Muscle layer of colon (tissue), 2 donors: Measurements from ENCODE around the gene MRPL20.

Source experiments
- H3K27ac ChIP-seq: one replicate; pipeline ENCODE4 v1.7.0; 2013; ENCODE audit warnings: low read depth, mild to moderate bottlenecking, low read length, moderate library complexity
- H3K27me3 ChIP-seq, 2 donors: one replicate each; pipeline ENCODE4 v1.7.0; 2013; ENCODE audit warnings: low read length in 2 of 2, mild to moderate bottlenecking in 2 of 2; ENCODE audit not compliant: insufficient read depth in 2 of 2, control insufficient read depth in 1 of 2
- H3K36me3 ChIP-seq: one replicate; pipeline ENCODE4 v1.7.0; 2013; ENCODE audit warnings: mild to moderate bottlenecking, low read length; ENCODE audit not compliant: insufficient read depth
- H3K4me1 ChIP-seq: one replicate; pipeline ENCODE4 v1.7.0; 2013; ENCODE audit warnings: mild to moderate bottlenecking, low read length; ENCODE audit not compliant: insufficient read depth
- H3K4me3 ChIP-seq, 2 donors: one replicate each; pipeline ENCODE4 v1.7.0; 2013; ENCODE audit warnings: low read length in 2 of 2, low read depth in 1 of 2, mild to moderate bottlenecking in 1 of 2, moderate library complexity in 1 of 2
- H3K9ac ChIP-seq: one replicate; pipeline ENCODE4 v1.7.0; 2013; ENCODE audit warnings: low read length
- H3K9me3 ChIP-seq: one replicate; pipeline ENCODE4 v1.7.0; 2013; ENCODE audit warnings: mild to moderate bottlenecking, low read length
- donor health status: abdominal sarcoma.
- donor health status: Adenocarcinoma of cecum.

Gene MRPL20

DNA sequence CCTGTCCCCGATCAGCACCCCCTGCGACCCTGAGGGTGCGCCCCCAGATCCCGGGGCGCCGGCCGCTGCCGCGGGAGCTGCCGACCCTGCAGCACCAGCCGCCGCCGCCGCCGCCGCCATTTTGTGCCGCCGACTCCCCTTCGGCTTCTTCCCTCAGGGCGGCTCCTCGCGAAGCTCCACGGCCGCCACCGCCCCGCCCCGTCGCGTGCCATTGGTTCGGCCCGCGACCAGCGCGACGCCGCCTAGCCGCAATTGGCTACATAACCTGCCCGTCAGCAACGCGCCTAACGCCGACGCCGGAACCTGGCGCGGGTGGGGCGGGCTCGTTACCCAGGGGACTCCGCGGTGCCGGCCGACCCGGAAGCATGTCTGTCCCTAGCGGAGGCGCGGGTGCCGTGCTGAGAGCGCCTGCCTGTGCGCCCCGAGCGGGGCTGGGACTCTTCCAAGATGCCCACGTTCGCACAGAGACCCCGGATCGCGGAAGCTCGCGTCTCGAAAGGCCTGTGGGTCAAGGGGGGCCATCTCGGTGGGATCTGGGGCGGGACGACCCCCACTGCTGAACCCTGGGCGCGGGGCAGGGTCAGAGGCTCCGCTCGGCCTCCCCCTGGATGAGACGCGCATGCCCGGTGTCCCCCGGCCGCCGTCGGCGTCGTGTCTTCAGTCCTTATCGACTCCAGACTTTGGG is 7.8 kb downstream of the MRPL20 start, which contains the start of gene CCNL2:
Gene CCNL2, minus strand, starts transcription at position 149 of the 685 bp plus-strand sequence. Its CDS starts 29 bp downstream, at position 120.
- H3K27me3 ChIP-seq = no peaks in the 10 kb centered on the region
- H3K4me1 ChIP-seq = peaks cover 25% of the 10 kb centered on the region
- H3K27ac ChIP-seq = peak within 1 kb of the TSS; percentile 50
- H3K4me3 ChIP-seq = peak within 1 kb of the TSS; percentile 84 to 93
- H3K9ac ChIP-seq = peak within 1 kb of the TSS; percentile 87
- H3K9me3 ChIP-seq = no peaks in the 10 kb centered on the region
- peaks cover 50% of the 10 kb centered on the region for H3K36me3 ChIP-seq

DNA sequence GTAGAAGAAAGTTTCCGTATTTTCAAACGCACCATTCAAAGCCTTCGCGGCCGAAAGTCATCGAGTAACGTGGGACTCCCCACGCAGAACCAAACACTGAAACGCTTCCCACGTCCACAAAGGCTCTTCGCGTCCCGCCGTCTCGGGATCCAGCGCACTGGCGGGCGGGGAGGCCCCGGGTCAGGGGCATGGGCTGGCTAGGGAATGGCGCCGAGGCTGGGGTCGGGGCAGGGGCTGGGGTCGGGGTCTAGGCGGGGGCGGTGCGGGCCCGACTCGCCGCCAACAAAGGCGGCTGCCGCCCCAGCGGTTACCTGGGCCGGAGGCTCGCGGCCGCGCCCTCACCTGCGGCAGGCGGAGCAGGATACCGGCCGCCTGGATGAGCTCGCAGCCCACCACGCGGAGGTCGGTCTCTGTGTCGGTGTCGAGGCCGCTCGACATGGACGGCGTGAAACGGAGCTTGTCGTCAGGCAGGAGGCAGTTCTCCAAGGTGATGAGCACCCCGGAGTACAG is 8.4 kb downstream of the MRPL20 start:
- Histone ChIP-seq H3K27me3 (no peaks in the 10 kb centered on the region), H3K9me3 (no peaks in the 10 kb centered on the region), H3K4me3 (peak overlapping the region; percentile 84 to 90), H3K27ac (peak overlapping the region; percentile 50), H3K4me1 (peaks cover 25% of the 10 kb centered on the region), H3K9ac (peak overlapping the region; percentile 75), H3K36me3 (peaks cover 53% of the 10 kb centered on the region)

DNA sequence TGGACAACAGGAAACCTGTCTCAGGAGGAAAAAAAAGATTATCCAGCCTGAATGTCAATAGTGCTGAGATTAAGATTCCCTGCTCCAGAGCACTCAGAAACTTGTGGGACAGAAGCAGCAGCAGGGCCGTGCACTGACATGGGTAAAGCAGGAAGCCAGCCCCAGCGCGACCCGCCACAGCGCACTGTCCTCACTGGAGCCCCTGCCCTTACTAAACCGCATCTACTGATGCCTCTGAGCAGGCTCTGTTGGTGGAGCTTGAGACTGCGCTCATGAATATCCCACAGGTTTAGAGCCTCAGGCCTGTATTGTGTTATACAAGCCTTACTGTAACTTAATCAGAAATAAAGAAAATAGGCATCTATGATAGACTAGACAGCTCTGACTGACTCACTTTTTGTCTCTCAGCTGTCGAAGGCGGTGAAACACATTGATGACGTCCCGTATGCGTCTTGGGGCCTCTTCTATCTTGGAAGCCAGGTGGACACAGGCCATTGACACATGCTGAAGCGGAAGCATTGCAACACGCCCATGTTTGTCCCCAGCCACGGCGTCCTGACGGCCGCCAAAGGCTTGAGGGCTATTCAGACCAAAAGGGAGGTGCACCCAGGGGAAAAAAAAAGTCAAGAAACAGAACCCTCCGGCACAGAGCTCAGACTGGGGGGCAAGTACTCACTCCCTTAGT is 9.1 kb downstream of the MRPL20 start:
- Histone ChIP-seq H3K4me1 (peaks cover 25% of the 10 kb centered on the region), H3K27me3 (no peaks in the 10 kb centered on the region), H3K27ac (peak overlapping the region; percentile 50), H3K9ac (peak overlapping the region; percentile 75), H3K4me3 (peak overlapping the region; percentile 84 to 90), H3K36me3 (peaks cover 56% of the 10 kb centered on the region), H3K9me3 (no peaks in the 10 kb centered on the region)

DNA sequence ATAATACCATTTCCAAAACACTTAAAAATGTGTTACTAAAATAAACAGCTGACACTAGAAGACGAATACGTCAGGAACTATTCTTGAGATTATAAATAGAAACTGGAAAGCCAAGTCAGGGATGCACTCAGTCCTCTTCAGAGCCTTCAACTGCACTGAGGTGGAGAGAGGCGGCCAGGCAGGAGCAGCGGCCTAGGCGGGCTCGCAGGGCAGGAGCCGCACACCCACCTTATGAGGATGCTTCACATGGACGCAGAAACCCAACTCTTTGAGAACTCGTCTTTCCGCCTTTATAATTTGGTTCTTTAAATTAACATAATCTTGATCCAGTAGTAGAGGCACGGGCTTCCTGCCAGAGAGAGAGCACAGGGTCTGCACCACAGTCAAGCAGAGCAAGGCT is 11.9 kb downstream of the MRPL20 start:
- Histone ChIP-seq H3K4me3 (no peak overlapping the region), H3K27me3 (no peaks in the 10 kb centered on the region), H3K9me3 (no peaks in the 10 kb centered on the region), H3K9ac (no peak overlapping the region), H3K27ac (no peak overlapping the region), H3K4me1 (peaks cover 19% of the 10 kb centered on the region), H3K36me3 (peaks cover 69% of the 10 kb centered on the region)

DNA sequence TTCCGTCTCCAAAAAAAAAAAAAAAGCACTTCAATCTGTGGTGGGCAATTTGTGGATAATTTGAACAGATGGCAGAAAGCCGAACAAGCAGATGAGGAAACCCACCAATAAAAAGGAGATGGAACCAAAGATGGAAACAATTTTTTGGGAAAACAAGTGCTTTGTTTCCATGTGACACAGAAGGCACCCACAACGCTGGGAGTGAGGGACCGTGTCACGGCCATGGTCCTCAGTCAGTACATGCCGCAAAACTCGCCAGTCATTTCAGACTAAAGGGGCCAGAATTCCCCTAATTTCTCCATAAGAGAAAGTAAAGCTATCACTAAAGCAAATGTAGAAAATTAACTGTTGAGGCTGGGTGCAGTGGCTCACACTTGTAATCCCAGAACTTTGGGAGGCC is 13.0 kb downstream of the MRPL20 start:
- H3K9ac ChIP-seq = no peak overlapping the region
- no peak overlapping the region for H3K27ac ChIP-seq
- H3K4me1 ChIP-seq = peaks cover 15% of the 10 kb centered on the region
- H3K9me3 ChIP-seq = no peaks in the 10 kb centered on the region
- H3K27me3 ChIP-seq = no peaks in the 10 kb centered on the region
- peaks cover 80% of the 10 kb centered on the region for H3K36me3 ChIP-seq
- no peak overlapping the region for H3K4me3 ChIP-seq

DNA sequence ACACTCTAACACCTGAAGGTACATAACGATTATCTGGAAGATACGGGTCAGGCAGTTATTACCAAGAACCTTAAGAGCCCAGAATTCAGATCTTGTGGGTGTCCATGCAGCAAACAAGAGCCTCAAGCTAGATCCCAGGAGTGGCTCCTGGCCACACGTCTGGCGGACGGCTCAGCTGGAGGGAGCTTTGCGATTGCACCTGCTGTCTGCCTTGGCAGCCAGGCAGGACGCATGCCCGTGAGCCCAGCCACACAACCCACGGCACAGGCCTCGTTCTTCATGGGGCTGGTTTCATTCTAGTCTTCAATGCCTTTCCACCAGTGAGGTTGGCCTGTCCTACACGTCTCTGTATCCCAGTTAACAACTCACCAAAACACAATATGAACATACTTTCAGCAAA is 13.7 kb downstream of the MRPL20 start:
- Histone ChIP-seq H3K4me3 (no peak overlapping the region), H3K9ac (no peak overlapping the region), H3K27ac (no peak overlapping the region), H3K36me3 (peaks cover 85% of the 10 kb centered on the region), H3K4me1 (peaks cover 13% of the 10 kb centered on the region), H3K27me3 (no peaks in the 10 kb centered on the region), H3K9me3 (no peaks in the 10 kb centered on the region)

DNA sequence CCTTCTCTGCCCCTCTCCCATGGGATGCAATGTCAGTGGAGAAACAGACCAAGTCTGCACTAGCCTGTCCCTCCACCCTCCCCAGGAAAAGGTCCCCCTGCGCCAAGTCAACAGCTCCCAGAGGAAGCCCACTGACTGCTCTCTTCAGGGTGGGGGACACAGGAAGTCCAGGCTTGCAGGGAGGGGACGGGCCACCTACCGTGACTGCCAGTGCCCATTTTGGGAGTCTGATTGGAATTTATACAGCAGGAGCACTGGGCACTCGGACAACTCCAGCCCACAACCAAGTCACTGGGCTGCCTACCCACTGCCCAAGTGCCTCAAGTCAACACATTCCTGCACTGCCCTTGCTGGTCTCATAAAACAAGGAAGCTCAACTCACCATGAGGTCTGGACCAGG is 14.1 kb downstream of the MRPL20 start:
- H3K4me1 ChIP-seq = peaks cover 9% of the 10 kb centered on the region
- peaks cover 87% of the 10 kb centered on the region for H3K36me3 ChIP-seq
- no peaks in the 10 kb centered on the region for H3K9me3 ChIP-seq
- no peaks in the 10 kb centered on the region for H3K27me3 ChIP-seq
- H3K4me3 ChIP-seq = no peak overlapping the region
- no peak overlapping the region for H3K9ac ChIP-seq
- no peak overlapping the region for H3K27ac ChIP-seq

DNA sequence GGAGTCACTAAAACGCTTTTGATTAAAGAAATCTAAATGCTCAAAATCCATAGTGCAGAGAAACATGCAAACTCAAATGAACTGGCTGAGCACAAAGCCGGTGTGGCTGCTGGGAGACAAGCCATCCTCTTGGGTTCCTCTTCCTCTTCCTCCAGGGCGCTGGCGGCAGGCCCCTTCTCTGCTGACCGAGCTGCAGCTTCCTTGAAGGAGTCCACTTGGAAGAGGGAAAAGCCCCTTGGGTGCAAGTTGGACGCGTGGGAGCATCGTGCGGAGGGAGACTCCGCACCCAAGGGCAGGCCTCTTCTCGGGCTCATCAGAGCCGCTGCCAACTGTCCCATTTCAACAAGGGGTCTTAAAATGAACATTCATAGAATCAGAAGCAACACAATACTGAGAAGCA is 15.9 kb downstream of the MRPL20 start:
- no peaks in the 10 kb centered on the region for H3K4me1 ChIP-seq
- no peak overlapping the region for H3K27ac ChIP-seq
- H3K27me3 ChIP-seq = no peaks in the 10 kb centered on the region
- H3K9ac ChIP-seq = no peak overlapping the region
- peaks cover 93% of the 10 kb centered on the region for H3K36me3 ChIP-seq
- H3K4me3 ChIP-seq = no peak overlapping the region
- no peaks in the 10 kb centered on the region for H3K9me3 ChIP-seq

DNA sequence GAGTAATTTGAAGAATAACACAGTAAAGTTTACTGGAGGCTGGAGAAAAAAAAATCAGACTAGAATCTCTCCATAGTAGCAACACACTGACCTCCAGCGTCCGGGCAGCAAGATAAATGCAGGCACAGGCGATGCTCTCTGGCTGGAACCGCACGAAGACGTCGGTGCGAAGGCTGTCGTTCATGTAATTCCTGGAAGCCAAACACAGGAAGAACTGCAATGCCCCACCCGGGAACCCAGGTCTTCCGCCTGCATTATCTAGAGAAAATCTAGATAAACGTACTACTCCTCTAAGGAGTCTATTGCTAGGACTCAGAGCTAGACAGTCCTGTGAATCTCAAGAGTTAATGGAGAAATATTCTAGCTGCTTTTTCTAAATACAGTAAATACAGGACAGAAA is 16.4 kb downstream of the MRPL20 start:
- Histone ChIP-seq H3K36me3 (peaks cover 96% of the 10 kb centered on the region), H3K9ac (no peak overlapping the region), H3K9me3 (no peaks in the 10 kb centered on the region), H3K4me1 (no peaks in the 10 kb centered on the region), H3K4me3 (no peak overlapping the region), H3K27me3 (no peaks in the 10 kb centered on the region), H3K27ac (no peak overlapping the region)

DNA sequence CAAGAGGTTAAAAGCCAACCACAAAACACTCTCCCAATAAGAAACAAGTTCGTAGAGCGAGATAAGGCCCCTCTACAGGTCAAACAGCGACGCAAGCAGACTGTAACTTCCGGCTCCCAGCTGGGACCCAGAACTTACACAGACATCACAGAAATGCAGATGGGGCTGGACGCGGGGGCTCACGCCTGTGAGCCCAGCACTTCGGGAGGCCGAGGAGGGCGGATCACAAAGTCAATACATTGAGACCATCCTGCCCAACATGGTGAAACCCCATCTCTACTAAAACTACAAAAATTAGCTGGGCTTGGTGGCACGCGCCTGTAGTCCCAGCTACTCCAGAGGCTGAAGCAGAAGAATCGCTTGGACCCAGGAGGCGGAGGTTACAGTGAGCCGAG is 19.0 kb downstream of the MRPL20 start:
- H3K4me3 ChIP-seq = no peak overlapping the region
- no peak overlapping the region for H3K9ac ChIP-seq
- no peaks in the 10 kb centered on the region for H3K27me3 ChIP-seq
- H3K27ac ChIP-seq = no peak overlapping the region
- H3K36me3 ChIP-seq = peaks cover 72% of the 10 kb centered on the region
- H3K9me3 ChIP-seq = no peaks in the 10 kb centered on the region
- H3K4me1 ChIP-seq = no peaks in the 10 kb centered on the region

DNA sequence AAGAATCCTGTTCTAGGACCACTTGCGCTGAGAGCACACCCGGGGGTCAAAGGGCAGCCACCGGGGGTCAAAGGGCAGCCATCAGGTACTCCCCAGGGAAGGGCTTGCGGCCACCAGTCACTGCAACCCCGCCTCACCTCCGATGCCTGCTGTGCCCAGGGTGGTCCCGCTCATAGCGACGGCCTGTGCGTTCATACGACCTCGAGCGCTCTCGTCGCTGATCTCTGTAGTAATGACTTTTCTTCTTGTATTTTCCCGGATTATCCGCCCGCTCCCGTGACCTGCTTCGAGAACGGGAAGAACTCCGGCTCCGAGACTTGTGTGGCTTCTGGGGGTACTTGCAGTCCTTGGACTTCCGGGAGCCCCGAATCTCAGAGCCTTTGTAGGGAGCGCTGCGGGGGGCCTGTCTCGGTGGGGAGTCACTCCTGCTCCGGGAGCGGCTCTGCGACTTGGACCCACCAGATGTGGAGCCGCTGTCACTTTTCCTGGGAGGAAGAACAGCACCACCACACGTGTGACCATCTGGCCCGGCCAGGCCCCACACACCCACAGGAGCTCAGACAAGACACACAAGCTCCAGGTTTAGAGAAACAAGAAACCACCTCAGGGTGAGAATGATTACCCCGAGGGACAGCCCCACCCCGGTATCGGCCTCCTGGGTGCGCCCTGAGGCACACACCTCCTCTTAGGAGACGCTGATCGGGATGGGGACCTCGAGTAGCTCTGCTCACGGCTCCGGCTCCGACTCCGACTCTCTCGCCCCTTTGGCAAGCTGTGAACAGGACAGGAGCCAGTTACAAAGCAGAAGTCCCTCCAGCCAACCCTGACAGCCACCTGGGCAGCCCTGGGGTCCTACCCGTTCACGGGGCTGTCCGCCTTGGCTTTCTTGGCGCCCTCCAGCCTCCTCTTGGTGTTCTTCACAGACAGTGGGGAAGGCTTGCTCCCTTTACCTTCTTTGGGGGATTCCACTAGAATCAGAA is 19.7 kb downstream of the MRPL20 start:
- Histone ChIP-seq H3K4me3 (no peak overlapping the region), H3K27me3 (no peaks in the 10 kb centered on the region), H3K9ac (no peak overlapping the region), H3K36me3 (peaks cover 65% of the 10 kb centered on the region), H3K4me1 (no peaks in the 10 kb centered on the region), H3K9me3 (no peaks in the 10 kb centered on the region), H3K27ac (no peak overlapping the region)
